Activated T-cell treated with anti-CD3 and anti-CD28 coated beads, Interleukin-2, amount 50 U/mL, for 48 hours (primary cell): ENCODE measurements around the gene MVK.

Source experiments
- DNase-seq, 2 experiments: peaks; one replicate each; pipeline ENCODE4 v3.0.0-alpha.2; 2020

Gene MVK

DNA sequence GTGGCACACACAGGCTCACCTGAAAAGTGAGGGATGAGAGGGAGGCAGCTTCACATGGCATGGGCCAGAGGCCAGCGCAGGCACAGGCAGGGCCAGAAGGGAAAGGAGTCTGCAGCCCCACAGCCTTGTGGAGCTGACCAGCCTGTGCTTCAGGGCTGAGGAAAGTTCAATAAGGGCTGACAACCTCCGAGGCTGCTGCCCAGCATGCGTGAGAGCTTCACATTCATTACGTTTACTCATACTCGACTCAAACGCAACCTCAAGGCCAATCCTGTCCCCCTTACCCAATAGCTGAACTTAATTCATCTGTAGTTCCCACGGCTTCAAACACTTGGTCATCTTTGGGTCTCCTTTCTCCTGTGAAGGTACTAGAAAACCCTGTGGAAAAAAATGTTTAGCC is 5.1 kb upstream of the MVK start:
- no peak for DNase-seq

DNA sequence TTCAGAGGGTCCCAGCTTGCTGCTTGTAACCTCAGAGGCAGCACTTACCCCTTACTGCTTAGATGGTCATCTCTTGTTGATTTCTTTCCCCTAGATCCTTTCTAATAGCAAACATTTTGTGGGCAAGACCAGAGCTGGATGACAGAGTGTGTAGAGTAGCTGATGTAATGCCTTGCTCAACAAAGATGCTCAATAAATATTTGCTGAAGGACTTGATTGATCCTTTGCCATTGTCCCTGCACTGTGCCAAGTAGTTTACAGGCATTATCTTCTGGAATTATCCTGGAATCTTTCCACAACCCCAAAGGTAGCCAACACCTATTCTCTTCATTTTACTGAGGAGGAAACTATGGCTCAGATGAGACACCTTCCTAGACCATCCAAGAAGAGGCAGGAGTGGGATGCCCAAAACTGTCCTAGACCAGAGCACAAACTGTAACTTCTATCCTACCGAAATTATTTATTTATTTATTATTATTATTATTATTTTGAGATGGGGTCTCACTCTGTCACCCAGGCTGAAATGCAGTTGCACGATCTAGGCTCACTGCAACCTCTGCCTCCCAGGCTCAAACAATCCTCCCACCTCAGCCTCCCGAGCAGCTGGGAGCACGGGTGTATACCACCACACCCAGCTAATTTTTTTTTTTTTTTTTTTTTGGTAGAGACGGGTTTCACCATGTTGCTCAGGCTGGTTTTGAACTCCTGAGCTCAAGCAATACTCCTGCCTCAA is 1.7 kb upstream of the MVK start:
- no peak for DNase-seq

DNA sequence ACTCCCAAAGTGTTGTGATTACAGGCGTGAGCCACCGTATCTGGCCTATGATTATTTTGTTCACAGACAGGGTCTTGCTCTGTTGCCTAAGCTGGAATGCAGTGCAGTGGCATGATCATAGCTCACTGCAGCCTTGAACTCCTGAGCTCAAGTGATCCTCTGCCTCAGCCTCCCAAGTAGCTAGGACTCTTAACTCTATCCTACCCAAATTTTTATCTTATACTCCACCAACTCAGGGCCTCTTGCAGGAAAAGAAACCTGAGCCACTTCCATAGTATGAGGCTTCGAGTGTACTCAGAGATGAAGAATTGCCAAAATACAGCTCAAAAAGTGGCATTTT is 1.1 kb upstream of the MVK start:
- DNase-seq = no peak

DNA sequence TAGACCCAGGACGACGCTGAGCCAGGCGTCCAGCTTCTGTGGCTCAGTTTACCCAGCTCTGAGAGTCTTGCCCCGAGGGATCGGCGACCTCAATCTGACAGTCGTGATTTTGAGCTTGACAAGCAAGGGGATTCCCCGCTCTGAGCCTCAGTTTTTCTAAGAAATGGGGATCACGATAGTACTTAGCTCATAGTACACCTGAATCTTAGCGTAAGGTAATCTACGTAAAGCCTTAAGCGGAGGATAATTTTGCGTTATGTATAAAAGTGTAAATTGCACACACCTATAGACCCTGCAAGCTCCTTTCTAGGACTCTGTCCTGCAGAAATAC is 285 bp downstream of the MVK start:
- DNase-seq = no peak

DNA sequence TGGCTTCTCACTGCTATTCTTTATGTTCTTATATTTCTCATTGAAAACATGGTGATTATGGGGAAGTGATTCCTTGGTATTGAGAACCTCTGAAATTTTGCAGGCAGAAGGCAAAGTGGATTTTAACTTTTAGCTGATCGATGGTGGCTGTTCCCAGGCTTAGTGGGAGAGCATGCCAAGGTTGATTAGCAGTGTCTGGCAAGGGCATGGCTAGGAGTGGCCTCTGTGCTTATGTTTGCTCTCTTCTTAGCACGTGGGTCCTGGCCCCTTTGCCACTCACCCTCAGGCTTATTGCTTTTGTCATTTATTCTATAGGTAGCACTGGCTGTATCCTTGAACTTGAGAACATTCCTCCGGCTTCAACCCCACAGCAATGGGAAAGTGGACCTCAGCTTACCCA is 2.1 kb downstream of the MVK start:
- DNase-seq = no peak

DNA sequence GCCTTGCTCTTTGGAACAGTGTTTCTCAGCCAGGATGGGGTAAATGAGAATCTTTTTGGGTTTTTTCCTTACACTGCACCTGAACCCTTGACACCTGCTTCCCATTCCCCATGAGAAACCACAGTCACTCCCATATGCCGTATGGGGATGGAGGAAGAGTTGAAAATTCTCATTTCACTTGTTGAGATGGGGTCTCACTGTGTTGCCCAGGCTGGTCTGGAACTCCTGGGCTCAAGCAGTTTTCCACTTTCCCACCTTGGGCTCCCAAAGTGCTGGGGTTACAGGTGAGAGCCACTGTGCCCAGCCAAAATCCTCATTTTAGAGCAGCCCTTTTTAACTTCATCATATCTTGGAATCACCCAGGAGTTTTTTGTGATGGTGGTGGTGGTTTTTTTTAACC is 3.7 kb downstream of the MVK start:
- no peak for DNase-seq

DNA sequence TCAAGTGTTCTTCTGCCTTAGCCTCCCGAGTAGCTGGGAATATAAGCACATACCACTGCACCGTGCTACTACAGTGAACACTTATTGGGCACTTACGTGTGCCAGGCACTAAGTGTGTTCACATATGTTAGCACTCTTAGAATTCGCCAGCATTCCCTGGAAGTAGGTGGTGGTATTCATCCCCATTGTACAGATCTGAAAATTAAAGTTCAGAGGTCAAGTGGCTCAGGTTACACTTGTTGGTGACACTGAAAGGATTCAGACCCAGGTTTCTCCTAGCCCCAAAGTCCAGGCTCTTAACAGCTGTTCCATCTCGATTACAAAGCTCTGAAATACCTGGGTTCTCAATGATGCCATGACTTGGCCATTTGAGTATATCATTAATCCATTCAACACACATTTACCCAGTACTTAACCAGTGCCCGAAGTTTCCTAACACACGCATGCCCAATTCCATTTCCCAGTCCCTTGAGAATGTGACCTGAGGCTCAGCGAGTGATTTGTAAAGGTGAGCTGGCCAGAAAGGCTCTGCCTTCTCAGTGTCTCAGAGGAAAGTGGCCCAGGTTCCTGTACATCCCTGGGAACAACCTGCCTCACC is 4.8 kb downstream of the MVK start:
- DNase-seq = no peak

DNA sequence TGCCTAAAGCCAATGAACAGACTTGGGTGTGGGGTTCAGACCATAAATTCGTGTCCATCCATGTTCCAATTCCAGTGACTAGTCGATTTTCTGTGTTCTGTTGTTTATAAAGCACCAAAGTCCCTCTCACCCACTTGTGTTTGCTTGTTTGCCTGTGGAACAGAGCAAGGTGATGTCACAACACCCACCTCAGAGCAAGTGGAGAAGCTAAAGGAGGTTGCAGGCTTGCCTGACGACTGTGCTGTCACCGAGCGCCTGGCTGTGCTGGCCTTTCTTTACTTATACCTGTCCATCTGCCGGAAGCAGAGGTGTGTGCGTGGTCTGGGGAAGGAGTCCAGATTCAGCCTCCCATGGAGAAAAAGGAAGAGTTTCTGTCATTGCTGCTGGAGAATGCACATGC is 6.0 kb downstream of the MVK start:
- no peak for DNase-seq

DNA sequence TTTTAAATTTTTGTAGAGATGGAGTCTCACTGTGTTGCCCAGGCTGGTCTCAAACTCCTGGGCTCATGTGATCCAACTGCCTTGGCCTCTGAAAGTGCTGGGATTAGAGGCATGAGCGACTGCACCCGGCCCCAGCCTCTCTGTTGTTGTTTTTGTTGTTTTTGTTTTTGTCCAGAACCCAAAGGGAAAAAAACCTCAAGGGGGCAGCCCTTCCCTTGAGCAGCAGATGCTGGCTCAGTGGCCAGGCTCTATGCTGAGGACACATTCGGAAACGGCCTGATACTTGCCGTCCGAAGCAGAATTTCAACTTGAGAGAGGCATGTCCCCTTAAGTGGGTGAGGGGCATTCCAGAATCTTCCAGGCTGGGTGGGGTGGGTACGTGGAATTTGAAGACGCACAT is 6.7 kb downstream of the MVK start:
- DNase-seq = no peak

DNA sequence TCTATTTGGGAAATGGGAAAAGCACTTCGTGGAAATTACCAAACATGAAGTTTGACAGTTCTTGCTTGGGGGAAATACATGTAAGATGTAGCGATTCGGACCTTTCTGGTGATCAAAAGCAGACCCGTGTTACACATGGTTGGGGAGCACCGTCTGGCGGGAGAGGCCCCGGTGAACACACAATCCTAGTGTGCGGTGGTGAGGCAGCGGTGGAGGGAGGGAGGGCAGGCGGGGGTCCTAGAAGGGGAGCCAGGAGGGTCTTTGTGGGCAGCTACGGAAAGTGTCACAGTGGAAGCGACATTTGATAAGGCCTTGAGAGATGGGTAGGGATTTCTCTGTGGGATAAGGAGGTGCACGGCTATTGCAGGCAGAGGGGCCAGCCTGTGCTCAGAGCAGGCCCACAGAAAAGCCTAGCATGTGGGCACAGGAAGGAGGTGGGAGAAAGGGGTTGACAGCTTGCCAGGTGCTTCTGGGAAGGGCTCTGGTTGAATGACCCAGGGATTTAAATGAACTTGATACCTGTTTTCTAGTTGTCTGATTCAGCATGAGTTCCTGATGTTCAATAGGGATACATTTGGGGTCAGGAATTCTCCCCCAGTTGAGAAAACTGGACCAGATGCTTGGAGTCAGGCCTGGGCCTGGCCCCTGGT is 7.2 kb downstream of the MVK start:
- DNase-seq = no peak

DNA sequence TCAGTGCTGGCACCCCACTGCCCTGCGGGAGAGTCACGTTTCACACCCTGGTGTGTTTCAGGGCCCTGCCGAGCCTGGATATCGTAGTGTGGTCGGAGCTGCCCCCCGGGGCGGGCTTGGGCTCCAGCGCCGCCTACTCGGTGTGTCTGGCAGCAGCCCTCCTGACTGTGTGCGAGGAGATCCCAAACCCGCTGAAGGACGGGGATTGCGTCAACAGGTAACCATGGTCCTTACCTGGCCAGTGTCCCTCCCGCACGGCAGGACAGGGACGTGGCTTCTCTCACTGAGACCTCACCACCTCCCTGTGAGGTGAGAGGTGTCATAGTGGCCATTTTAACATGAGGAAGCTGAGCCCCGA is 7.7 kb downstream of the MVK start:
- no peak for DNase-seq

DNA sequence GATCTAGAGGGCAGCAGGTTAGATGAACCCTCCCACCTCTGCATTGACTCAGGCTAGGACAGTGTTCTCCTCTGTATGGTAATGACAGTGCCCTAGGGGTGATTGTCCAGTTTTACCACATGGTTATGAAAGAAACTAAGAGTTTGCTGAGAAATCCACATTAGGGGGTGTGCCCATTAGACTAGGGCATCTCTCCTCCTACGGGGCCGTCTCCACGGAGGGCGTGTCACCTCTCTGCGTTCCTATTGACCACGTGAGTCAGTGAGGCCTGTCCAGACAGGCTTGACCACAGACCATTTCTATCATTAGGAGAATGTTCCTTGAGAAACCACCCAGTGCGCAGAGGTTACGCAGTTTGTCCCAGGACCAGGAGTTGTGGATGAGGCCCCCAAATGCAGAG is 8.3 kb downstream of the MVK start:
- DNase-seq = no peak

DNA sequence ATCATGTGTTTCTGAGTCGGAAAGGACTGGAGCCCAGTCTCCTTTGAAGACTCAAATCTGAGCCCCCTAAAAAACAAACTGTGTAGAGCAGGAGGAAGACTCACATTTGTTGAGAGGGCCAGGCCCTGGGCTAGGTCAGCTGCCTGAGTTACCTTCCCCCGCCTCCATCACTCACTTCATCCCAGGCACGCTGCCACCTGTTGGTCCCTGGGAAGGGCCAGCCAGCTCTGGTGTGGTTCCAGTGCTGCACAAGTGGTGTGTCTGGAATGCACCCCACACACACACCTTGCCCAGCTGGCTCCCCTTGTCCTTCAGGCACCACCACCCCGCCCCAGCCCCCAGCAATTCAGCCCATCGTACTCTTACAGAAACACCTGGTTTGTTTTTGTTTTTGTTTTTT is 9.0 kb downstream of the MVK start:
- DNase-seq = no peak

DNA sequence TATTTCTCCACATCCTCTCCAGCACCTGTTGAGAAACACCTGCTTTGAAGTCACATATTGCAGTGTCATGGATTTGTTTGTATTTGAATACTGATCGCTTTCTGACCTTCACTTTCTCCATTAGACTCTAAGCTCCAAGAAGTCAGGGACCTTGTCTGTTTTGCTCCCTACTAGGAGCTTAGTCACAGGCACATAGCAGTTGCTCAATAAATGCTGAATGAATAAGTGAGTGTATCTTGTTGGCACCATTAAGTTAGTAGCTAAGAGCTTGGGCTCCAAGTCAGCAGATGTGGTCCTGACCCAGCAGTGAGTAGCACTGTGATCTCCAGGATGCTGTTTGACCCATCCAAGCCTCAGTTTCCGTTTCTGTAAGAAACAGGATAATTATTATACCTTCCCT is 10.1 kb downstream of the MVK start:
- DNase-seq = no peak

DNA sequence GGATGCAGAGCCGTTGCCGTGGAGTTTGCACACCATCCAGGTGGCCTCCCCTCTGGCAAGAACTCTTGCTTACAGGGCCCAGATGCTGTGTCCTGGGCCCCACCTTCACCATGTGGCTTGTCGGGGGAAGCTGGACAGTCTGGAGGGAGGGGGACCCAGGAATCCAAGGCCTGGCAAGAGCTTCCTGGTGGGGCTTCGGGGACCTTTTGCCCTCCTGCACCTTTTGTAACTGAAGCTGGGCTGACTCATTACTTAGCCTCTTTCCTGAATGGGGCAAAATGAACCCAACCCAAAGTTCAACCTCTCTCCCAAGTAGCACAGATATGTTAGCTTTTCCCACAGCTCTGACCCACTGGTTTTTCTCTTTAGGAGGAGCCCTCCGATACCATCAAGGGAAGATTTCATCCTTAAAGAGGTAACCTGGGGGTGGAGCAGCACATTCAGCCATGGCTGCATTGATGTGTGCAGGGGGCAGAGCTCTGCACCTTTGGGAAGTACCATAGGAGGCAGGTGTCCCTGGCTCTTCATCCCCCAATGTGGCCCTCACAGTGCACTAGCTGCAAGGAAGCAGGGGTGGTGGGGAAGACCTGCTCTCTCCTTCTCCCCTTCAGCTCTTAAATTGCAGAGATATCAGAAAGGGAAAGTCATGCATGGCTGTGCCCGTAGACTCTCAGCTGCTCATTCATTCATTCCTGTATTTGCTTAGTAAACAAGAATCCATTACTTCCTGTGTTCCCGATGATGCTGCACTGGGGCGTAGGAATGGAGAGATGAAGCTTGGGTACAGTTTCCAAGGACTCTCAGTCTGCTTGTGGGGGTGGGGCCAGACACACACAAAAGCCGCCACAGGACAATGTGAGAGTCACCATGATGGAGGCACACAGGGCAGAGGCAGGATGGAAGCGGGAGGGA is 13.0 kb downstream of the MVK start:
- no peak for DNase-seq

DNA sequence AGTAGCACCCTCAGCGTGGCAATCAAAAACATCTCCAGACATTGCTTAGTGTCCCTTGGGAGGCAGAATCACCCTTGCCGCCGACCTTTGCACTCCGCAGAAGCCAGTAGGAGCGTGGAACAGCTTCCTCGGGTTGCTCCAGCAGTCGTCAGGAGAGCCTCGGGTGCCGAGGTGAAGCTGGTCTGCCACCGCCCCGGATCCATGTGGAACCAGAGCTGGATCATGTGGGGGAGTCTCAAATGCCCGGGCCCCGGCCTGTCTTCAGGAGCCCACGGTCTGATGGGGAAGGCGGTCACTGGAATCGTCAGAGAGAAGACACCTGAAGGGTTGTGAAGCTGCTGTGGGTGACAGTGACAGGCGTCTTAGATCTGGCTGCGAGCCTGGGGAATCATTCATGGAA is 14.3 kb downstream of the MVK start:
- DNase-seq = no peak

DNA sequence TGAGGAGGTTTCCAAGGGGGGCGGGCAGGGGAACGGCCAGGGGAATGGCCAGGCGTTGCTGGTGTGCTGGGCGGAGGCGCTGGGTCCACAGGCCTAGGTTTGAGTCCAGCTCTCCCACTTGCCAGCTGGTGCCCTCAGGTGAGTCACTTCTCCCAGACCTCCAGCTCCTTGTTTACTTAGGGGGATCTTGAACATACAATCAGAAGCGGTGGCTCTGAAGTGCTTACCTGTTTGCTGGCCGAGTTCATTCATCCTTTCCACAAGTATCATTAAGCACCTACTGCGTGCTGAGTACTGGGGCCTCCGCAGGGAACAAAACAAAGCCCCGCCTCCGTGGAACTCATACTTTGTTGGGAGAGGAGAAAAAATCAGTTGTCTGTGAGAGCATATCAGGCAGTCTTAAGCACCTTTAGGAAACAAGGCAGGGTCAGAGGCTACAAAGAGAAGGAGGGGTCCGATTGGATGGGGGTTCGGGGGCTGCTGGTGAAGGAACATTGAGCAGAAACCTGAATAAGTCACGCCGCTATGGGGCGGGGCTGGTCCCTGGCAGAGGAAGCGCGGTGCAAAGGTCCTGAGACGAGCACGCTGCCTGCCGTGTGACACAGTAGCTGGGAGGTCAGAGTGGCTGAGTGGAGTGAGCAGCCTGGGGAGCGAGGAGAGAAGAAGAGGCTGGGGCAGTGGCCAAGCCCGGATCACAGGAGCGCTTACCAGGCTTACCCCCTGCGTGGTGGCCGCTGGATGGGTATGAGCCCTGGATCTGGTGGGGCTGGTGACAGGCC is 15.1 kb downstream of the MVK start:
- DNase-seq = no peak

DNA sequence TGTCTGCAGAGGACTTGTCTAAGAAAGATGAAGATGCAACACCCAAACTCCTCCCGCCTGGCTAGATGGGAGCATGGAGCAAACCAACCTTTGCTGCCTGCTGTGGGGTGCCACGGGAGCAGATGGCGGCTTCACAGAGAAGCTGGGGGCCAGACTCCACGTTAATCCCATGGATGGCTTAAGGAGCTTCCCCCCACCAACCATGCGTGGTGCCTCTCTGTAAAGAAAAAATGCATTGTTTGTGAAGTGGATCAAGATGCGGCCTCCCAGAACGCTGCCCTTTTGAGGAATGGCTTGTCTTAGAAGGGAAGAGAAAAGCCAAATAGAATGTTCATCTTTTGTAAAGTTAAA is 15.6 kb downstream of the MVK start:
- DNase-seq = no peak

DNA sequence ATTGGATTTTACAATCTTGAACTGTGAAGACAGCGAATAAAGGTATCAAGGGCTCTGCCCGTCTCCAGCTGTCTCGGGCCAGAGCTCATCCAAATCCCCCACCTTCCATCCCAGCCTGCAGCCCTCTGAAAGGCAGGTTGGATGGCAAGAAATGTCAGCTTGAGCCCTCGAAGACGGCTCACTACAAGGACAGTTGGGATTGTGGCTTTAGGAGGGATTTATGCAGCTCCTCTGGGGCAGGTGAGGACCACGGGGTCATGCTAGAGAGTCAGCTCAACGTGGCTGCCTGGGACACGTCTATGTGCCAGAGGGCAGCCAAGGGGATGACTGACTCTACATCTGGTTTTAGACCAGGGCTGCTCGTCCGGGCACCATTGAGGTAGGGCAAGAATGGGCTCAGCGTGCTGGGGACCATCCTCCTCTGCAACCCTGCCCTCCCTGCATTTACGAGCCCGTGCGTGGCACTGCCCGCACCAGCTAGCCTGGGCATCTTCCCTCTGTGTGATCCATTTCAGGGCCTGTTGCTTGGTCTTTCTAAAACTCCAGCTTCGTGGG is 16.2 kb downstream of the MVK start:
- no peak for DNase-seq

DNA sequence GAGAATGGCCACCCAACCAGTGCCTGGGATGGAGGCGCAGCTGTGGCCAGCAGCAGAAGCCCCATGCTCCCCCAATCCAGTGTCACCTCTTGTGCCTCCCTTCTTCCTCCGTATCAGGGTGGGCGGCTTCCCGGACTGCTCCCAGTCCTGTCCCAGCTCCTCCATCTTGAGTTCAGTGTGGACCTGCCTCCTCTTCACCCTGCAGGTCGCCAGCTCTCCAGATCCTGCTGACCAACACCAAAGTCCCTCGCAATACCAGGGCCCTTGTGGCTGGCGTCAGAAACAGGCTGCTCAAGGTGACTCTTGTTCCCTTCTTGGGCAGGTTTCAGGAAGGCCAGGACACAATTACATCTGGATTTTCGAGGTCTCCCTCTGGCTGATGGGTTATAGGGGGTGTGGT is 17.0 kb downstream of the MVK start:
- no peak for DNase-seq

DNA sequence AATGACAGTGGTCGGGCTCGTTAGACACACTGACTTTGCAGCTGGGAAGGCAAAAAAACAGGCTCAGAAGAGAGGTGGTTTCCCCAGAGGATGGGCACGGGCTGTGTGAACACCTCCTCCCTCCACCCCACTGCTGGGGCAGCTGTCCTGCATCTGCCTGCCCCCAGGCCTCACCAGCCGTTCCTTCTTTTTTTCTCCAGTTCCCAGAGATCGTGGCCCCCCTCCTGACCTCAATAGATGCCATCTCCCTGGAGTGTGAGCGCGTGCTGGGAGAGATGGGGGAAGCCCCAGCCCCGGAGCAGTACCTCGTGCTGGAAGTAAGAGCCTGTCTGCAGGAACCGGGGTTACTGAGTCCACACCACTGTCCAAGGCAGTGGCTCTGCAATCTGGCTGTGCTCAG is 17.4 kb downstream of the MVK start:
- DNase-seq = no peak

DNA sequence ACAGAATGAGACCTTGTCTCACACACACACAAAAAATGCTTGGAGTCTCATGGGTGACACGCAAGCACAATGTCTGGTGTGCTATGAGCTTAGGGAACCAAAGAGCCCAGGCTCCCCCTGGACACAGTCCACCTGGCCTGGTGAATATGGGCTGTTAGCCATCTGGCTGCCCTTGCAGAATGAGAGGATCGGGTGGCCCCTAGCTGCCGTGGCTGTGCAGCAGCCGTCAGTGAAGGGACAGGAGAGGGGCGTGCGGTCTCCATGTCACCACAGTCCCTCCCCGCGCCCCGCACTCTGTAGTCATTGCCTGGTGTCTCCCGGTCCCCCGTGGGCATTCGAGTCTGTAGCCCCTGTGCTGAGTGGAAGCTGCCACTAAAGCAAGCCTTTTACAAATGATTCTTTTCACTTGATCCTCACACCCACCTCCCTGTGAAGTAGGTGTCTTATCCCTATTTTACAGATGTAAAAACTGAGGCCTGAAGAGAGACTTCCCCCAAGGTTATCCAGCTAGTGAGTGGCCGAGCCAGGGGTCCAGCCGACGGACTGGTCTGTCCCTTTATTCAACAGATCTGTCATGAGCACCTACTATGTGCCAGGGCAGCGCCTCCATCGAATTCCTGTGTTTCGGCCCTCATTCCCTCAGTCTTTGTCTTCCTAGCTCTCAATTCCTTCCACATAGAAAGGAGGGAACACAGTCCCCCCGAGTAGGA is 18.8 kb downstream of the MVK start:
- DNase-seq = no peak
